Measurements from ENCODE around the gene OR5T3. TPM values are rescaled to one million over a fixed set of nuclear protein-coding genes. Genes with fewer than 3 reads are reported as not detected.

OR5T3 gene
- total and polyA plus RNA-seq, 2 of the 8 experiments (the other 6 are each of a cell fraction or from before 2014, with no cell fraction given) = not detected

DNA sequence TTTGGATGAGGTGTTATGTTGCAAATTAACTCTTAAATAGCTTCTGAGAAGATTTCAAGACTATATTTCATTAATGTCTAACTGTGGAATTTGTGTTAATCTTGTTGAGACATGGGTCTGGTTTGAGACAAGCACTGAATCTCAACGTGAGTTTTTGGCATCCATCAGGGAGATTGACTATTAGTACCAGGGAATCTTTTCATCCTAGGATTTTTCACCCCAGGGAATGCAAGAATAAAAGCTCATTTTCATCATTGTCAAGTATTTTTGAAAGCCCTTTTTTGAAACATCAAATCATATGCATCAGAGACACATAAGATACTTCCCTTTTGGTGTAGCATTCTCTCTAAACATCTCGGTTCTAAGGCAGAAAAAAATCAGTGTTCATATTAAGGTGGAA, 37.5 kb upstream of the OR5T3 start:
- no peak overlapping the region for H4K91ac ChIP-seq (replicated peaks; ENCODE audit: insufficient read length, low read length)
- no peak overlapping the region for H2AFZ ChIP-seq (ENCODE audit: low read length)
- H2BK12ac ChIP-seq (ENCODE audit: low read depth, low read length) = no peak overlapping the region
- no peak overlapping the region for H4K8ac ChIP-seq (ENCODE audit: extremely low read depth, insufficient read depth, low read length)
- H3K4me3 ChIP-seq (ENCODE audit: extremely low read depth in 1 of 4, insufficient read depth in 2 of 4, low read depth in 3 of 4, low read length in 4 of 4) = no peak overlapping the region
- H3K79me2 ChIP-seq (ENCODE audit: control insufficient read depth in 1 of 2, insufficient read depth in 2 of 2, low read length in 2 of 2) = no peaks in the 10 kb centered on the region
- no peak overlapping the region for H3K14ac ChIP-seq (ENCODE audit: insufficient read length)
- H2BK20ac ChIP-seq (ENCODE audit: low read length) = no peak overlapping the region
- H3K4ac ChIP-seq (replicated peaks; ENCODE audit: insufficient read length, low read depth, low read length) = no peak overlapping the region
- H3K23ac ChIP-seq (ENCODE audit: insufficient read length) = no peak overlapping the region
- no peaks in the 10 kb centered on the region for H4K20me1 ChIP-seq (replicated peaks in 1 of 2; ENCODE audit: control insufficient read depth in 1 of 2, insufficient read depth in 2 of 2, low read length in 2 of 2)
- H2BK120ac ChIP-seq (replicated peaks; ENCODE audit: low read depth, low read length) = no peak overlapping the region
- CTCF ChIA-PET (ENCODE audit: partially characterized antibody) = no interaction called here
- no peak overlapping the region for H3K18ac ChIP-seq (ENCODE audit: extremely low read depth, low read length)
- no peak overlapping the region for H2BK15ac ChIP-seq (ENCODE audit: low read length)
- H3K23me2 ChIP-seq (ENCODE audit: low read depth, low read length) = no peaks in the 10 kb centered on the region
- no peak overlapping the region for H2AK5ac ChIP-seq (ENCODE audit: low read depth, low read length)
- FAIRE-seq = no peak
- no peak for DNase-seq (ENCODE audit: low read depth in 1 of 2, low spot score in 2 of 2)
- H4K5ac ChIP-seq (ENCODE audit: insufficient read length, low read depth, low read length) = no peak overlapping the region
- POLR2A ChIA-PET (ENCODE audit: partially characterized antibody) = no interaction called here
- no peak overlapping the region for H3K27ac ChIP-seq (ENCODE audit: low read depth, low read length)
- peaks cover 2 to 7% of the 10 kb centered on the region in 2 experiments; a peak in 1 of 4 replicates for H3K9me3 ChIP-seq (ENCODE audit: insufficient read depth in 2 of 2, low read depth in 1 of 2, low read length in 1 of 2)
- no peaks in the 10 kb centered on the region for H3K27me3 ChIP-seq (replicated peaks in 1 of 4; ENCODE audit: control insufficient read depth in 3 of 4, extremely low read depth in 1 of 4, insufficient read depth in 3 of 4, low read length in 3 of 4)
- H3K4me1 ChIP-seq (replicated peaks in 1 of 4; ENCODE audit: control insufficient read depth in 3 of 4, insufficient read depth in 4 of 4, low read length in 3 of 4) = no peaks in the 10 kb centered on the region
- no peaks in the 10 kb centered on the region for H3K79me1 ChIP-seq (ENCODE audit: low read depth, low read length)
- no peak overlapping the region for H3K4me2 ChIP-seq (ENCODE audit: insufficient read depth in 1 of 2, low read depth in 2 of 2, low read length in 2 of 2)
- H2BK5ac ChIP-seq (ENCODE audit: low read depth, low read length) = no peak overlapping the region
- no peak overlapping the region for H3K56ac ChIP-seq (replicated peaks; ENCODE audit: insufficient read length, low read depth, low read length)
- no peaks in the 10 kb centered on the region for H3K36me3 ChIP-seq (ENCODE audit: control insufficient read depth in 2 of 4, insufficient read depth in 4 of 4, low read length in 3 of 4)
- no peak overlapping the region for H3K9ac ChIP-seq (replicated peaks in 1 of 4; ENCODE audit: extremely low read depth in 1 of 4, low read depth in 3 of 4, low read length in 3 of 4)
- WGBS, 2 experiments (ENCODE audit: extremely low coverage in 1 of 2, insufficient coverage in 1 of 2, insufficient read length in 1 of 2, insufficient replicate concordance in 2 of 2, low coverage in 1 of 2, low lambda C conversion rate in 2 of 2, missing lambda C conversion rate in 1 of 2) = 93% methylated on average over 2 of the region's 2 CpGs; no CpG with 5 or more reads in 1 of the 2 experiments
- TF ChIP-seq SAP30 (IDR thresholded peaks at IDR 0.05; ENCODE audit: insufficient read depth, insufficient replicate concordance, low read length) (no peak), SIX5 (IDR thresholded peaks at IDR 0.05; ENCODE audit: low read depth, low read length) (no peak), ZNF274 (IDR thresholded peaks at IDR 0.05; ENCODE audit: borderline replicate concordance, extremely low read depth, low read length) (no peak), POLR2AphosphoS5 (IDR thresholded peaks at IDR 0.05; ENCODE audit: low read depth, low read length) (no peak), RFX5 (IDR thresholded peaks at IDR 0.05; ENCODE audit: borderline replicate concordance, low read depth, low read length) (no peak), GABPA (IDR thresholded peaks at IDR 0.05; ENCODE audit: borderline replicate concordance, insufficient read depth, low read length) (no peak), EP300 (IDR thresholded peaks at IDR 0.05; ENCODE audit: borderline replicate concordance in 1 of 2, low read depth in 2 of 2, low read length in 2 of 2) (no peak), NANOG (IDR thresholded peaks at IDR 0.05; ENCODE audit: insufficient read depth, low read depth, low read length, poor library complexity, severe bottlenecking) (no peak), SRF (IDR thresholded peaks at IDR 0.05; ENCODE audit: low read depth, low read length) (no peak), BACH1 (IDR thresholded peaks at IDR 0.05; ENCODE audit: low read length) (no peak), RXRA (IDR thresholded peaks at IDR 0.05; ENCODE audit: insufficient read depth, low read depth, low read length) (no peak), YY1 (IDR thresholded peaks at IDR 0.05; ENCODE audit: low read depth, low read length) (no peak)
- TF ChIP-seq, protein P1, sequence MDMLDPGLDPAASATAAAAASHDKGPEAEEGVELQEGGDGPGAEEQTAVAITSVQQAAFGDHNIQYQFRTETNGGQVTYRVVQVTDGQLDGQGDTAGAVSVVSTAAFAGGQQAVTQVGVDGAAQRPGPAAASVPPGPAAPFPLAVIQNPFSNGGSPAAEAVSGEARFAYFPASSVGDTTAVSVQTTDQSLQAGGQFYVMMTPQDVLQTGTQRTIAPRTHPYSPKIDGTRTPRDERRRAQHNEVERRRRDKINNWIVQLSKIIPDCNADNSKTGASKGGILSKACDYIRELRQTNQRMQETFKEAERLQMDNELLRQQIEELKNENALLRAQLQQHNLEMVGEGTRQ (IDR thresholded peaks at IDR 0.05; ENCODE audit: low read length) = no peak

All from H1 (cell line).